Measurements from ENCODE around the gene SERINC5.

SERINC5 gene

GRCh38 chr5:80289320-80289719 lies 33.5 kb upstream of the SERINC5 start:
- DNase-seq (ENCODE audit: low read depth) = no peak
- TF ChIP-seq CTCF (conservative IDR thresholded peaks at IDR 0.05; ENCODE audit: control insufficient read depth, insufficient read depth, low read depth, low read length) = no peak
- H3K4me3 ChIP-seq (ENCODE audit: control insufficient read depth, low read depth, low read length) = no peak overlapping the region

GRCh38 chr5:80288177-80288576 lies 32.3 kb upstream of the SERINC5 start:
- no peak for TF ChIP-seq CTCF (conservative IDR thresholded peaks at IDR 0.05; ENCODE audit: control insufficient read depth, insufficient read depth, low read depth, low read length)
- H3K4me3 ChIP-seq (ENCODE audit: control insufficient read depth, low read depth, low read length) = no peak overlapping the region
- DNase-seq (ENCODE audit: low read depth) = no peak

- H3K4me3 ChIP-seq (ENCODE audit: control insufficient read depth, low read depth, low read length) = no peak overlapping the region
- DNase-seq (ENCODE audit: low read depth) = no peak
- TF ChIP-seq CTCF (conservative IDR thresholded peaks at IDR 0.05; ENCODE audit: control insufficient read depth, insufficient read depth, low read depth, low read length) = no peak
These were observed 28.9 kb upstream of the SERINC5 start for GRCh38 chr5:80284720-80285119.

- H3K4me3 ChIP-seq (ENCODE audit: control insufficient read depth, low read depth, low read length) = no peak overlapping the region
- TF ChIP-seq CTCF (conservative IDR thresholded peaks at IDR 0.05; ENCODE audit: control insufficient read depth, insufficient read depth, low read depth, low read length) = no peak
- DNase-seq (ENCODE audit: low read depth) = no peak
These were observed 27.5 kb upstream of the SERINC5 start for GRCh38 chr5:80283360-80283759.

GRCh38 chr5:80282054-80282453 lies 26.2 kb upstream of the SERINC5 start:
- DNase-seq (ENCODE audit: low read depth) = no peak
- no peak overlapping the region for H3K4me3 ChIP-seq (ENCODE audit: control insufficient read depth, low read depth, low read length)
- TF ChIP-seq CTCF (conservative IDR thresholded peaks at IDR 0.05; ENCODE audit: control insufficient read depth, insufficient read depth, low read depth, low read length) = no peak

- H3K4me3 ChIP-seq (ENCODE audit: control insufficient read depth, low read depth, low read length) = no peak overlapping the region
- no peak for DNase-seq (ENCODE audit: low read depth)
- no peak for TF ChIP-seq CTCF (conservative IDR thresholded peaks at IDR 0.05; ENCODE audit: control insufficient read depth, insufficient read depth, low read depth, low read length)
These were observed 21.3 kb upstream of the SERINC5 start for GRCh38 chr5:80277191-80277590.

- DNase-seq (ENCODE audit: low read depth) = no peak
- no peak overlapping the region for H3K4me3 ChIP-seq (ENCODE audit: control insufficient read depth, low read depth, low read length)
- TF ChIP-seq CTCF (conservative IDR thresholded peaks at IDR 0.05; ENCODE audit: control insufficient read depth, insufficient read depth, low read depth, low read length) = no peak
These were observed 20.3 kb upstream of the SERINC5 start for GRCh38 chr5:80276186-80276585.
